GM21619 (cell line): ENCODE results near the gene ZSWIM8.
"Not testable (repeated sequence)": the region's sequence is repeated elsewhere in the genome, so short reads cannot be mapped to it uniquely, and the experiment has no call there.

Source experiments
- ATAC-seq: cut with Tn5 transposase; IDR thresholded peaks from one replicate; pipeline ENCODE4 v1.9.1; 2021; ENCODE audit not compliant: unreplicated experiment

The ZSWIM8 gene

GRCh38 chr10:73773152-73773879 lies 12.1 kb upstream of the ZSWIM8 start:
- no peak for ATAC-seq

- ATAC-seq = no peak
Measured at GRCh38 chr10:73774637-73775036, 10.8 kb upstream of the ZSWIM8 start.

DNA sequence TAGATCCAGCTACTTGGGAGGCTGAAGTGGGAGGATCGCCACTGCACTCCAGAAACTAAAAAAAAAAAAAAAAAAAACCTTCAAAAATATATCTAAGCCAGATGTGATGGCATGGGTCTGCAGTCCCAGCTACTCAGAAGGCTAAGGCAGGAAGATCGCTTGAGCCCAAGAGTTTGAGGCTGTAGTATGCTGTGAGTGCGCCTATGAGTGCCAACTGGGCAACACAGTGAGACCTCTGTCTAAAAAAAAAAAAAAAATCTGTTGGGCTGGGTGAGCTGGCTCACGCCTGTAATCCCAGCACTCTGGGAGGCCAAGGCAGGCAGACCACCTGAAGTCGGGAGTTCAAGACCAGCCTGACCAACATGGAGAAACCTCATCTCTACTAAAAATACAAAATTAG lies 6.4 kb upstream of the ZSWIM8 start:
- ATAC-seq = no peak

GRCh38 chr10:73779539-73780197 lies 5.7 kb upstream of the ZSWIM8 start:
- no peak for ATAC-seq

GRCh38 chr10:73780301-73780700 lies 5.1 kb upstream of the ZSWIM8 start:
- ATAC-seq = no peak

DNA sequence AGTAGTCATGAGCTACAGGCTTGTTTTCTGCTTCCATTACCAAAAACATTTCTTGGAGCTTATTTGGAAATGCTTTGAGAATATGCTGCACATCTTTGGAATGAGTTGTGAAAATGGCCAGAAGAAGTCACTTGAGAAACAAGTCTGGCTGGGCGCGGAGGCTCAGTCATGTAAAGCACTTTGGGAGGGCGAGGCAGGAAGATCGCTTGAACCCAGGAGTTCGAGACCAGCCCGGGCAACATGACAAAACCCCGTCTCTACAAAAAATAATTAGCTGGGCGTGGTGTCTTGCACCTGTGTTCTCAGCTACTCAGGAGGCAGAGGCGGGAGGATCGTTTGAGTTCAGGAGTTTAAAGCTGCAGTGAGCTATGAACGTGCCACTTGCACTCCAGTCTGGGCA lies 4.4 kb upstream of the ZSWIM8 start:
- no peak for ATAC-seq

DNA sequence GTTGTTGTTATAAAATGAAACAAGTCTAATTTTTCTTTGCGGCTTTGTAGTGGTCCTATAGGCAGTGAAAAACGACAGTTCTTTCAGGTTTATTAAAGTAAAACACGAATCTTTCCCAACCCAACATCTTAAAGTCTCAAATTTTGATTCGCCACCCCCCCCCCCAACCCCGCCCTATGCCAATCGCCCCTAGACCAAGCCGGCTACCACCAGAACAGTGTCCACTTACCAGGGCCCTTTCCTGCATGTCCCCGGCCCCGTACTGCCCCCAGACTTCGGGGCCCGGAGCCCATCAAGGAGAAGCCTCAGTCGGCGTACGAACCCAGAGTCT lies 3.9 kb upstream of the ZSWIM8 start:
- no peak for ATAC-seq

- ATAC-seq = peak; percentile 53
Measured at GRCh38 chr10:73781879-73782748, 3.3 kb upstream of the ZSWIM8 start, which contains the start of gene CHCHD1. CHCHD1 (plus strand) TSS chr10:73782048; CDS start chr10:73782076, 28 bp downstream.

- ATAC-seq = no peak
Measured at GRCh38 chr10:73782749-73783085, 2.7 kb upstream of the ZSWIM8 start.

GRCh38 chr10:73785721-73786511 lies 510 bp downstream of the ZSWIM8 start:
- peak; percentile 22 for ATAC-seq

DNA sequence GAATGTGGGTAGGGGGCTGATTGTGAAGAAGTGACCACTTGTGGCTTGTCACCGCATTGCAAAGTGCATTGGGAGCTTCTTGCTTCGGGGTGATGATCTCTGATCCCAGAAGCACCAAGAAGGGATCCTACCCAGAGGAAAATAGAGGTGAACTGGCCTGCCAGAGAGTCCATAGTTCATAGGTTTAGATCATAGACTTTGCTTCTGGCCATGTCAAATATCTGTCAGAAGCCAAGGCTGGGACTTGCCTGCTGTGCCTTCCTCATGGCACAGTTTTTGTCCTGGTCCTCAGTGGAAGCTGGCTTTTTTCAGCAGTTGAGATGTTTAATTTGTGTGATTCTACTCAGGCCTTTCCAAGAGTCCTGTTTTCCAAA lies 1.1 kb downstream of the ZSWIM8 start:
- ATAC-seq = no peak

DNA sequence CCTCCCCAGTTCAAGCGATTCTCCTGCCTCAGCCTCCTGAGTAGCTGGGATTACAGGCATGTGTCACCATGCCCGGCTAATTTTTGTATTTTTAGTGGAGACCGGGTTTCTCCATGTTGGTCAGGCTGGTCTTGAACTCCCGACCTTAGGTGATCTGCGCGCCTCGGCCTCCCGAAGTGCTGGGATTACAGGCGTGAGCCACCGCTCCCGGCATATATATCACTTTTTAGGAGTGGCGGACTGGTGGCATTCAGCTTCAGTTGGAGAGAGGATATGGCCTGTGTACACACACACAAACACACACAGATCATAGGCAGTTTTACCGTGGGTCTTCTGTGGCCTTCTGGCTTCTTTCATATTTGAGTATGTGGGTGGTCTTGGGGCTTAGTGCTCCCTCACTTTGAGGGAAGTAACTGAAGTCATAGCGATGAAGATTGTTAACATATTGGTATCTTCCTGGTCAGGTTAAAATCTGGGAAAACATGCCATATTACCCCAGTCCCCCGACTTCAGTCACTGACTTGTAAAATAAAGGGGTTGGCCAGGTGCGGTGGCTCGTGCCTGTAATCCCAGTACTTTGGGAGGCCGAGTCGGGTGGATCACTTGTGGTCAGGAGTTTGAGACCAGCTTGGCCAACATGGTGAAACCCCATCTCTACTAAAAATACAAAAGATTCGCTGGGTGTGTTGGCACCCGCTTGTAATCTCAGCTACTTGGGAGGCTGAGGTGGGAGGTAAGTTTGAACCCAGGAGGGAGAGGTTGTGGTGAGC lies 1.8 kb downstream of the ZSWIM8 start:
- not testable (repeated sequence) for ATAC-seq

GRCh38 chr10:73788864-73789658 lies 3.7 kb downstream of the ZSWIM8 start:
- no peak for ATAC-seq

- no peak for ATAC-seq
Measured at GRCh38 chr10:73789659-73790055, 4.3 kb downstream of the ZSWIM8 start.

GRCh38 chr10:73790886-73791625 lies 5.7 kb downstream of the ZSWIM8 start:
- ATAC-seq = no peak

DNA sequence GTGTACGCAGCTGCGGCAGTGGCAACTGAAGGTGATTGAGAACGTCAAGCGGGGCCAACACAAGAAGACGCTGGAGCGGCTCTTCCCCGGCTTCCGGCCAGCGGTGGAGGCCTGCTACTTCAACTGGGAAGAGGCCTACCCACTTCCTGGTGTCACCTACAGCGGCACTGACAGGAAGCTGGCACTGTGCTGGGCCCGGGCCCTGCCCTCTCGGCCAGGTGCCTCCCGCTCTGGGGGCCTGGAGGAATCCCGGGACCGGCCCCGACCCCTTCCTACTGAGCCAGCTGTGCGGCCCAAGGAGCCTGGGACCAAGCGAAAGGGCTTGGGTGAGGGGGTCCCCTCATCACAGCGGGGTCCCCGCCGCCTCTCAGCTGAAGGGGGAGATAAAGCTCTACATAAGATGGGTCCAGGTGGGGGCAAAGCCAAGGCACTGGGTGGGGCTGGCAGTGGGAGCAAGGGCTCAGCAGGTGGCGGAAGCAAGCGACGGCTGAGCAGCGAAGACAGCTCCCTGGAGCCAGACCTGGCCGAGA lies 6.5 kb downstream of the ZSWIM8 start:
- no peak for ATAC-seq

DNA sequence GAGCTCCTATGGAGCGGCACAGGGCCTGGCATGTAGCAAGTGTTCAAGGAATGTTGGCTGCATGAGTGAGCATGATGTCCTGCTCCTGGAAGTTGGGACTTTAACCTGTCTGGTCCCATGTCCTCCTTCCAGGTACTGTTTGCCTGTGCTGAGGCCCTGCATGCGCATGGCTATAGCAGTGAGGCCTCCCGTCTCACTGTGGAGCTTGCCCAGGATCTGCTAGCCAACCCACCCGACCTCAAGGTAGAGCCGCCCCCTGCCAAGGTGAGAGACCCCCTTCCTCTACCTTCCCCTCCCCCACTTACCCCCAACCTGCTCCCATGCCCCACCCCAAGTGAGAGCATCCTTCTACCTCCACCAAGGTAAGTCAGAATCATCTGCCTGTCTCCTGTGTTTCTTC lies 8.1 kb downstream of the ZSWIM8 start:
- no peak for ATAC-seq

DNA sequence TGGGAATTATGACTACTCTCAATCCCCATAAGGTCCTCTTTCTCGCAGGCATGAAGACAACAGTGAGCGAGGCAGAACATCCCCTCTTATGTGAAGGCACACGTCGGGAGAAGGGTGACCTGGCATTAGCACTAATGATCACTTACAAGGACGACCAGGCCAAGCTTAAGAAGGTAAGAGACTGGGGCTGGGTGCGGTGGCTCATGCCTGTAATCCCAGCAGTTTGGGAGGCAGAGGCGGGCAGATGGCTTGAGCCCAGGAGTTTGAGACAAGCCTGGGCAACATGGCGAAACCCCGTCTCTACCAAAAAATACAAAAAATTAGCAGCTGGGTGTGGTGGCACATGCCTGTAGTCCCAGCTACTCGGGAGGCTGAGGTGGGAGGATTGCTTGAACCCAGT lies 10.1 kb downstream of the ZSWIM8 start:
- not testable (repeated sequence) for ATAC-seq

GRCh38 chr10:73796035-73796434 lies 10.6 kb downstream of the ZSWIM8 start:
- not testable (repeated sequence) for ATAC-seq
